HG02759 (cell line): Measurements from ENCODE around the gene TAS2R20.
A peak's percentile ranks its signal among the peaks of the same experiment; 100 is the strongest.
"Not testable (repeated sequence)": the region's sequence is repeated elsewhere in the genome, so short reads cannot be mapped to it uniquely, and the experiment has no call there.

ENCODE experiments used
- ATAC-seq: cut with Tn5 transposase; IDR thresholded peaks from one replicate; pipeline ENCODE4 v1.9.1; 2021; ENCODE audit warnings: mild to moderate bottlenecking, moderate library complexity; ENCODE audit not compliant: unreplicated experiment

Gene TAS2R20

GRCh38 chr12:10998204-10998603, at the start of gene TAS2R20:
Gene TAS2R20 (minus strand): TSS chr12:10998304. CDS start chr12:10997875, 429 bp downstream.
- no peak for ATAC-seq

- ATAC-seq = not testable (repeated sequence)
Observed at GRCh38 chr12:11041366-11041765, 43.3 kb upstream of the TAS2R20 start.

- no peak for ATAC-seq
Observed at GRCh38 chr12:11040162-11040561, 42.1 kb upstream of the TAS2R20 start.

- ATAC-seq = no peak
Observed at GRCh38 chr12:11039171-11039570, 41.1 kb upstream of the TAS2R20 start.

GRCh38 chr12:11033959-11034358, 35.9 kb upstream of the TAS2R20 start:
- peak; percentile 65 for ATAC-seq

GRCh38 chr12:11031307-11031706, 33.2 kb upstream of the TAS2R20 start, which contains the start of gene TAS2R31:
Gene TAS2R31 (minus strand): TSS chr12:11031407. CDS start chr12:11031335, 72 bp downstream.
- ATAC-seq = no peak

- ATAC-seq = no peak
Observed at GRCh38 chr12:11026118-11026517, 28.0 kb upstream of the TAS2R20 start.

- ATAC-seq = no peak
Observed at GRCh38 chr12:11023387-11023786, 25.3 kb upstream of the TAS2R20 start.

- no peak for ATAC-seq
Observed at GRCh38 chr12:11022520-11022919, 24.4 kb upstream of the TAS2R20 start, which contains the start of gene TAS2R19. Gene TAS2R19 (minus strand): TSS chr12:11022620. CDS start chr12:11022571, 49 bp downstream.

GRCh38 chr12:11016937-11017336, 18.8 kb upstream of the TAS2R20 start:
- no peak for ATAC-seq

GRCh38 chr12:11015775-11016430, 17.8 kb upstream of the TAS2R20 start:
- ATAC-seq = no peak

GRCh38 chr12:11014234-11014633, 16.1 kb upstream of the TAS2R20 start:
- ATAC-seq = no peak

- no peak for ATAC-seq
Observed at GRCh38 chr12:11007608-11008007, 9.5 kb upstream of the TAS2R20 start.

- no peak for ATAC-seq
Observed at GRCh38 chr12:10994307-10994706, 3.8 kb downstream of the TAS2R20 start.

GRCh38 chr12:10989107-10989506, 9.0 kb downstream of the TAS2R20 start:
- ATAC-seq = no peak

GRCh38 chr12:10986812-10987211, 11.3 kb downstream of the TAS2R20 start, which contains the start of gene TAS2R50:
Gene TAS2R50 (minus strand): TSS chr12:10986912. CDS start chr12:10986860, 52 bp downstream.
- no peak for ATAC-seq

- no peak for ATAC-seq
Observed at GRCh38 chr12:10982244-10982643, 15.9 kb downstream of the TAS2R20 start.

- ATAC-seq = no peak
Observed at GRCh38 chr12:10974965-10975364, 23.1 kb downstream of the TAS2R20 start.

GRCh38 chr12:10968765-10969456, 29.2 kb downstream of the TAS2R20 start:
- no peak for ATAC-seq

- no peak for ATAC-seq
Observed at GRCh38 chr12:10967409-10967808, 30.7 kb downstream of the TAS2R20 start.

- ATAC-seq = no peak
Observed at GRCh38 chr12:10966314-10966713, 31.8 kb downstream of the TAS2R20 start.

- ATAC-seq = no peak
Observed at GRCh38 chr12:10965476-10965875, 32.6 kb downstream of the TAS2R20 start.
